SK-N-MC (cell line): ENCODE results near the gene GLT8D1.

Source experiments
- EZH2 ChIP-seq: fragments of 200-600 bp; sonication (generic); IDR thresholded peaks from one replicate; pipeline ENCODE4 v1.6.1; 2017; ENCODE audit warnings: antibody characterized with exemption
- POLR2AphosphoS5 ChIP-seq: IDR thresholded peaks from 2 replicates; pipeline ENCODE4 v1.6.1; 2012; ENCODE audit warnings: mild to moderate bottlenecking, low read depth, low read length, borderline replicate concordance

DNA sequence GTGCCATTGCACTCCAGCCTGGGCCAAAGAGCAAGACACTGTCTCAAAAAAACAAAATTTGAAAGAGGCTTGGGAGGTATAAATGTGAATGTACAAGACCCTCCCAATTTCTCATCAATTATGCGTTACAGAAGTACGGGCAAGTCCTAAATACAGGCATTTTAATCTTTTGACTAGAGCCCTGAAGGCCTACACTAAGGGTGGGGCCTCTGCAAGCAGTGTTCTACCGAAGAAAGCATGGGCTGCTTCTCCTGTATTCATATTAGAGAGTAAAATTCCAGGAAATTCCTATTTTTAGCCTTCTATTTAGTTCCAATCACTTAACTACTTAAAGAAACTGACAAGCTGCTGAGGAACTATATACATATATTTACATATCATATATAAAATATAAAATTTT lies 45.5 kb downstream of the GLT8D1 start:
- TF ChIP-seq POLR2AphosphoS5 = no peak
- no peak for TF ChIP-seq EZH2
